IMR-90 (cell line): ENCODE data around the gene MRPL34. TPM values are rescaled to one million over a fixed set of nuclear protein-coding genes. Genes with fewer than 3 reads are reported as not detected.

Experiments used
- ATAC-seq: fragments of 200-7000 bp; cut with Tn5 transposase; 2 replicates; pipeline ENCODE4 v1.9.1; 2020; ENCODE audit warnings: low read depth, mild to moderate bottlenecking, moderate library complexity
- BruUV-seq: library from RNA; stranded (reverse); fragments of 400-500 nt; replicated peaks from 2 replicates; lab custom pipeline; 2021; lab: Mats Ljungman, UMichigan
- CTCF ChIA-PET: fragments of 300-600 bp; formaldehyde crosslinking; extraction: SDS; loops from one replicate; lab custom pipeline; 2021; ENCODE audit warnings: antibody characterized with exemption; lab: Yijun Ruan, JAX
- POLR2A ChIA-PET: fragments of 300-600 bp; sonication (Branson Sonifier 250); formaldehyde crosslinking; loops from one replicate; lab custom pipeline; 2022; ENCODE audit warnings: antibody characterized with exemption; ENCODE audit not compliant: unreplicated experiment; lab: Charles Lee
- DNase-seq: peaks from one replicate; pipeline ENCODE4 v3.0.0; 2013
- H2AFZ ChIP-seq: replicated peaks from 2 replicates; pipeline ENCODE3; 2013; ENCODE audit warnings: low read length, mild to moderate bottlenecking; ENCODE audit not compliant: poor library complexity
- H2AK5ac ChIP-seq: 2 replicates; pipeline ENCODE4 v1.6.1; 2013; ENCODE audit warnings: low read depth, low read length, inconsistent platforms
- H2AK9ac ChIP-seq: replicated peaks from 2 replicates; pipeline ENCODE3; 2013; ENCODE audit warnings: mild to moderate bottlenecking, low read depth, low read length, moderate library complexity; ENCODE audit not compliant: poor library complexity
- H2BK120ac ChIP-seq: 2 replicates; pipeline ENCODE4 v1.6.1; 2013; ENCODE audit warnings: low read depth, low read length, inconsistent platforms
- H2BK15ac ChIP-seq: 3 replicates; pipeline ENCODE4 v1.6.1; 2013; ENCODE audit warnings: low read depth, low read length, inconsistent platforms
- H2BK20ac ChIP-seq: 2 replicates; pipeline ENCODE4 v1.6.1; 2013; ENCODE audit warnings: low read depth, mild to moderate bottlenecking, inconsistent platforms, low read length, moderate library complexity
- H2BK5ac ChIP-seq: 2 replicates; pipeline ENCODE4 v1.6.1; 2013; ENCODE audit warnings: mild to moderate bottlenecking, low read depth, low read length, inconsistent platforms; ENCODE audit not compliant: poor library complexity, severe bottlenecking
- H3K14ac ChIP-seq: replicated peaks from 2 replicates; pipeline ENCODE4 v1.6.1; 2013; ENCODE audit warnings: low read depth, low read length, inconsistent platforms
- H3K18ac ChIP-seq: 2 replicates; pipeline ENCODE4 v1.6.1; 2013; ENCODE audit warnings: low read depth, low read length, control low read depth
- H3K23ac ChIP-seq: 2 replicates; pipeline ENCODE4 v1.6.1; 2013; ENCODE audit warnings: low read depth, low read length, inconsistent platforms
- H3K27ac ChIP-seq: 2 replicates; pipeline ENCODE4 v1.5.1; 2013; ENCODE audit warnings: mild to moderate bottlenecking, control low read depth, low read length; ENCODE audit not compliant: insufficient read depth
- H3K27me3 ChIP-seq: 2 replicates; pipeline ENCODE4 v1.6.1; 2013; ENCODE audit warnings: low read length; ENCODE audit not compliant: control insufficient read depth, insufficient read depth
- H3K36me3 ChIP-seq: 2 replicates; pipeline ENCODE4 v1.6.1; 2013; ENCODE audit warnings: low read length, mixed read lengths; ENCODE audit not compliant: control insufficient read depth, insufficient read depth
- H3K4ac ChIP-seq: 2 replicates; pipeline ENCODE4 v1.6.1; 2013; ENCODE audit warnings: low read depth, low read length, inconsistent platforms
- H3K4me1 ChIP-seq: 2 replicates; pipeline ENCODE4 v1.6.1; 2013; ENCODE audit warnings: low read length, mixed read lengths; ENCODE audit not compliant: control insufficient read depth, insufficient read depth
- H3K4me2 ChIP-seq: 2 replicates; pipeline ENCODE4 v1.6.1; 2013; ENCODE audit warnings: low read depth, mild to moderate bottlenecking, control low read depth, low read length, moderate library complexity
- H3K4me3 ChIP-seq: 2 replicates; pipeline ENCODE4 v1.5.1; 2013; ENCODE audit warnings: low read depth, mild to moderate bottlenecking, control low read depth, low read length, moderate library complexity; ENCODE audit not compliant: insufficient read depth
- H3K56ac ChIP-seq: 2 replicates; pipeline ENCODE4 v1.6.1; 2013; ENCODE audit warnings: low read length, inconsistent platforms; ENCODE audit not compliant: insufficient read depth; ENCODE audit errors: extremely low read depth
- H3K79me1 ChIP-seq, 2 experiments: 2 replicates each; pipeline ENCODE4 v1.6.1; 2013; ENCODE audit warnings: low read length in 2 of 2, inconsistent platforms in 1 of 2, low read depth in 1 of 2
- H3K9ac ChIP-seq: 2 replicates; pipeline ENCODE4 v1.6.1; 2013; ENCODE audit warnings: low read depth, low read length, control low read depth
- H3K9me1 ChIP-seq: 2 replicates; pipeline ENCODE4 v1.6.1; 2013; ENCODE audit warnings: low read length, inconsistent platforms; ENCODE audit not compliant: insufficient read depth
- H3K9me3 ChIP-seq: 2 replicates; pipeline ENCODE4 v1.6.1; 2013; ENCODE audit warnings: low read length; ENCODE audit not compliant: control insufficient read depth, insufficient read depth
- H4K20me1 ChIP-seq: 2 replicates; pipeline ENCODE4 v1.6.1; 2013; ENCODE audit warnings: low read length, inconsistent platforms; ENCODE audit not compliant: insufficient read depth
- H4K5ac ChIP-seq: 2 replicates; pipeline ENCODE4 v1.6.1; 2013; ENCODE audit warnings: mild to moderate bottlenecking, low read depth, low read length, control low read depth
- H4K8ac ChIP-seq, 2 experiments: 2 replicates each; pipeline ENCODE4 v1.6.1; 2013; ENCODE audit warnings: low read depth in 2 of 2, low read length in 2 of 2, control low read depth in 1 of 2, inconsistent platforms in 1 of 2
- H4K91ac ChIP-seq: 2 replicates; pipeline ENCODE4 v1.6.1; 2013; ENCODE audit warnings: low read depth, low read length, inconsistent platforms; ENCODE audit not compliant: insufficient read depth
- BHLHE40 ChIP-seq: fragments of 150-350 bp; IDR thresholded peaks from 2 replicates; pipeline ENCODE4 v1.6.1; 2016; ENCODE audit warnings: mild to moderate bottlenecking, low read depth, low read length
- MAFK ChIP-seq: IDR thresholded peaks from 2 replicates; pipeline ENCODE4 v1.6.1; 2012; ENCODE audit warnings: low read depth, low read length, improper control_type of control experiment
- MXI1 ChIP-seq: IDR thresholded peaks from 2 replicates; pipeline ENCODE4 v1.6.1; 2012; ENCODE audit warnings: low read depth, mild to moderate bottlenecking, low read length, moderate library complexity, borderline replicate concordance
- NFE2L2 ChIP-seq: fragments of 150-350 bp; IDR thresholded peaks from 2 replicates; pipeline ENCODE4 v1.6.1; 2016; ENCODE audit warnings: low read depth, mild to moderate bottlenecking, low read length
- POLR2A ChIP-seq: IDR thresholded peaks from 2 replicates; pipeline ENCODE4 v1.6.1; 2012; ENCODE audit warnings: mild to moderate bottlenecking, low read depth, low read length
- RAD21 ChIP-seq: IDR thresholded peaks from 2 replicates; pipeline ENCODE4 v1.6.1; 2012; ENCODE audit warnings: low read length, improper control_type of control experiment
- RCOR1 ChIP-seq: IDR thresholded peaks from 2 replicates; pipeline ENCODE4 v1.6.1; 2012; ENCODE audit warnings: mild to moderate bottlenecking, low read length, improper control_type of control experiment; ENCODE audit not compliant: insufficient replicate concordance
- WGBS, 2 experiments: methylation state at CpG; one replicate each; pipeline versions ENCODE4 v1.1.5 to v1.1.7; 2013; ENCODE audit warnings: missing lambda C conversion rate in 2 of 2; ENCODE audit not compliant: insufficient read length in 1 of 2; ENCODE audit errors: extremely low coverage in 2 of 2; 5-methylcytosine and 5-hydroxymethylcytosine counted together
- dilution Hi-C: fragments of 300-500 bp; cut with HindIII; formaldehyde crosslinking; loops from one replicate; pipeline ENCODE4 v1.14.3; 2018; ENCODE audit warnings: low sequenced_read_pairs; ENCODE audit not compliant: unreplicated experiment
- in situ Hi-C: fragments of 300-500 bp; cut with MboI; formaldehyde crosslinking; loops from 3 replicates; pipeline ENCODE4 v1.14.3; 2019; ENCODE audit warnings: low sequenced_read_pairs, inconsistent platforms, mixed read lengths
- intact Hi-C: fragments of 100-400 bp; cut with micrococcal nuclease; formaldehyde crosslinking; loops from 2 replicates; pipeline ENCODE4 v1.10.0; 2022
- polyA plus RNA-seq, 3 experiments: library from polyadenylated mRNA; depleted of rRNA; stranded (reverse); fragments of >200 nt; gene quantifications; 2 replicates each; pipeline ENCODE4 v1.2.3, GENCODE V29; 2012; ENCODE audit warnings: low replicate concordance in 1 of 3
- total RNA-seq: library from RNA; depleted of rRNA; stranded (reverse); fragments of >200 nt; gene quantifications from 2 replicates; pipeline ENCODE4 v1.2.3, GENCODE V29; 2012
- TF ChIP-seq, protein P1 (sequence below): conservative IDR thresholded peaks from 2 replicates; pipeline ENCODE4 v1.5.1; 2012; ENCODE audit warnings: mild to moderate bottlenecking, low read depth, low read length, improper control_type of control experiment

MRPL34 gene
- total and polyA plus RNA-seq, 2 of the 4 experiments (the other 2 are of a cell fraction): 7.3 to 37.0 TPM

DNA sequence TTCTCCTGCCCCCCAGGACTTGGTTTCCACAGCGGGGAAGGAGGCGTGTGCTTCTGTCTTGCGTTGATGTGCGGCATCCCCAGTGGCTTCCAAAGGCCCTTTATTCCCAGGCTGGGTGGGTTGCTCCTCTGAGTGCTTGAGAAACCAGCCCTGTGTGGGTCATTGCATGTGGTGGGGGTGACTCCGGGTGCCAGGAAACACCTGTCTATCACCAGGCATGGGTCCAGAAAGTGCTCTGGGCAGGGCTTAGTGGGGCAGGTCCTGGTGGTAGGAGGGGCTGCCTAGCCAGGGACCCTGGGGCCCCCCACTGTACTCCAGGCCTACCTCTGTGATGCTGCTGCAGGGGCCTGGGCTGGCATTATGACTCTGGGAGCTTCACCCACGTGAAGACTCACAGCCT lies 13.3 kb downstream of the MRPL34 start:
- no peak overlapping the region for H3K18ac ChIP-seq
- H3K4ac ChIP-seq: no peak overlapping the region
- no peak overlapping the region for H3K14ac ChIP-seq
- no peaks in the 10 kb centered on the region for H3K27me3 ChIP-seq
- no peak overlapping the region for H3K9ac ChIP-seq
- no peak overlapping the region for H3K23ac ChIP-seq
- in situ Hi-C loops (no loop called here), dilution Hi-C loops (no loop called here), intact Hi-C loops (no loop called here)
- 60% methylated on average over 1 of the region's 6 CpGs; no CpG with 5 or more reads in 1 of the 2 experiments for WGBS, 2 experiments
- H3K9me3 ChIP-seq: no peaks in the 10 kb centered on the region
- no peak overlapping the region for H2BK20ac ChIP-seq
- no peak overlapping the region for H4K8ac ChIP-seq
- no peak overlapping the region for H4K91ac ChIP-seq
- peaks cover 56% of the 10 kb centered on the region for H3K36me3 ChIP-seq
- ATAC-seq (no peak), DNase-seq (no peak)
- peaks cover 8% of the 10 kb centered on the region; the same call in 1 of the 2 replicates for H4K20me1 ChIP-seq
- POLR2A ChIA-PET: no interaction called here
- no peak overlapping the region for H2AFZ ChIP-seq
- BruUV-seq: no TSS peak
- H2BK120ac ChIP-seq: no peak overlapping the region
- H3K9me1 ChIP-seq: no peaks in the 10 kb centered on the region
- H3K27ac ChIP-seq: no peak overlapping the region
- no peak overlapping the region for H3K56ac ChIP-seq
- H4K5ac ChIP-seq: no peak overlapping the region
- CTCF ChIA-PET: no interaction called here
- no peak overlapping the region for H3K4me2 ChIP-seq
- peaks cover 15 to 25% of the 10 kb centered on the region in 2 experiments for H3K79me1 ChIP-seq
- TF ChIP-seq RCOR1: no peak
- TF ChIP-seq POLR2A: no peak
- TF ChIP-seq MAFK: no peak
- no peak for TF ChIP-seq MXI1
- TF ChIP-seq BHLHE40: no peak
- no peak for TF ChIP-seq NFE2L2
- no peak for TF ChIP-seq RAD21
- TF ChIP-seq, protein P1, sequence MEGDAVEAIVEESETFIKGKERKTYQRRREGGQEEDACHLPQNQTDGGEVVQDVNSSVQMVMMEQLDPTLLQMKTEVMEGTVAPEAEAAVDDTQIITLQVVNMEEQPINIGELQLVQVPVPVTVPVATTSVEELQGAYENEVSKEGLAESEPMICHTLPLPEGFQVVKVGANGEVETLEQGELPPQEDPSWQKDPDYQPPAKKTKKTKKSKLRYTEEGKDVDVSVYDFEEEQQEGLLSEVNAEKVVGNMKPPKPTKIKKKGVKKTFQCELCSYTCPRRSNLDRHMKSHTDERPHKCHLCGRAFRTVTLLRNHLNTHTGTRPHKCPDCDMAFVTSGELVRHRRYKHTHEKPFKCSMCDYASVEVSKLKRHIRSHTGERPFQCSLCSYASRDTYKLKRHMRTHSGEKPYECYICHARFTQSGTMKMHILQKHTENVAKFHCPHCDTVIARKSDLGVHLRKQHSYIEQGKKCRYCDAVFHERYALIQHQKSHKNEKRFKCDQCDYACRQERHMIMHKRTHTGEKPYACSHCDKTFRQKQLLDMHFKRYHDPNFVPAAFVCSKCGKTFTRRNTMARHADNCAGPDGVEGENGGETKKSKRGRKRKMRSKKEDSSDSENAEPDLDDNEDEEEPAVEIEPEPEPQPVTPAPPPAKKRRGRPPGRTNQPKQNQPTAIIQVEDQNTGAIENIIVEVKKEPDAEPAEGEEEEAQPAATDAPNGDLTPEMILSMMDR: no peak
- no peak overlapping the region for H2BK15ac ChIP-seq
- no peak overlapping the region for H2AK9ac ChIP-seq
- no peaks in the 10 kb centered on the region for H3K4me1 ChIP-seq
- no peak overlapping the region for H3K4me3 ChIP-seq
- no peak overlapping the region for H2AK5ac ChIP-seq
- H2BK5ac ChIP-seq: no peak overlapping the region
